Measurements from ENCODE around the gene CYTIP. TPM values are rescaled to one million over a fixed set of nuclear protein-coding genes. Genes with fewer than 3 reads are reported as not detected.

Gene CYTIP
- total RNA-seq, 1 donor from 2014 or later: 0.14 TPM

DNA sequence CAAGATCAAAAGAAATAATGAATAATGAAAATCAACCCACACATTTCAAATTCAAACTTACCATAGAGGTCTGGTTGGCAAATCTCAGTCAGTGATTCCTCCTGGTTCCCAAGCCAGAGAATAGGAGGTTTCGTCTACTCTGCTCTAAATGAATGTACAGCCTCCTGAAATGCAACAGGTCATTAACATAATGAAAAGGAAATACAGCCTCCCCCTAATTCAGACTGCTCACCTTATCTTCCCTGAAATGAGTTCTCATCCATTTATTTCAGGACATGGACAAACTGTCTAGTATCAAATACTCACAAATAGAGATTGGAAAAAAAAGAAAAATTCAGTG lies 43.4 kb upstream of the CYTIP start:
- H3K27ac Mint-ChIP-seq: no peak overlapping the region
- DNase-seq (ENCODE audit: low spot score, unreplicated experiment): no peak
- H3K27me3 Mint-ChIP-seq: no peaks in the 10 kb centered on the region
- H3K4me3 Mint-ChIP-seq (ENCODE audit: low read depth): no peak overlapping the region
- no peaks in the 10 kb centered on the region for H3K36me3 Mint-ChIP-seq (ENCODE audit: insufficient read depth)
- no peaks in the 10 kb centered on the region for H3K9me3 Mint-ChIP-seq (ENCODE audit: low read depth)
- peaks cover 28% of the 10 kb centered on the region for H3K4me1 Mint-ChIP-seq (ENCODE audit: low read depth)
- TF ChIP-seq, protein P1, sequence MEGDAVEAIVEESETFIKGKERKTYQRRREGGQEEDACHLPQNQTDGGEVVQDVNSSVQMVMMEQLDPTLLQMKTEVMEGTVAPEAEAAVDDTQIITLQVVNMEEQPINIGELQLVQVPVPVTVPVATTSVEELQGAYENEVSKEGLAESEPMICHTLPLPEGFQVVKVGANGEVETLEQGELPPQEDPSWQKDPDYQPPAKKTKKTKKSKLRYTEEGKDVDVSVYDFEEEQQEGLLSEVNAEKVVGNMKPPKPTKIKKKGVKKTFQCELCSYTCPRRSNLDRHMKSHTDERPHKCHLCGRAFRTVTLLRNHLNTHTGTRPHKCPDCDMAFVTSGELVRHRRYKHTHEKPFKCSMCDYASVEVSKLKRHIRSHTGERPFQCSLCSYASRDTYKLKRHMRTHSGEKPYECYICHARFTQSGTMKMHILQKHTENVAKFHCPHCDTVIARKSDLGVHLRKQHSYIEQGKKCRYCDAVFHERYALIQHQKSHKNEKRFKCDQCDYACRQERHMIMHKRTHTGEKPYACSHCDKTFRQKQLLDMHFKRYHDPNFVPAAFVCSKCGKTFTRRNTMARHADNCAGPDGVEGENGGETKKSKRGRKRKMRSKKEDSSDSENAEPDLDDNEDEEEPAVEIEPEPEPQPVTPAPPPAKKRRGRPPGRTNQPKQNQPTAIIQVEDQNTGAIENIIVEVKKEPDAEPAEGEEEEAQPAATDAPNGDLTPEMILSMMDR (IDR thresholded peaks at IDR 0.05; ENCODE audit: unreplicated experiment): no peak

- H3K9me3 Mint-ChIP-seq (ENCODE audit: low read depth): no peaks in the 10 kb centered on the region
- H3K27me3 Mint-ChIP-seq: no peaks in the 10 kb centered on the region
- H3K36me3 Mint-ChIP-seq (ENCODE audit: insufficient read depth): no peaks in the 10 kb centered on the region
- H3K4me1 Mint-ChIP-seq (ENCODE audit: low read depth): peaks cover 28% of the 10 kb centered on the region
- no peak overlapping the region for H3K4me3 Mint-ChIP-seq (ENCODE audit: low read depth)
- no peak for DNase-seq (ENCODE audit: low spot score, unreplicated experiment)
- TF ChIP-seq, protein P1 (IDR thresholded peaks at IDR 0.05; ENCODE audit: unreplicated experiment): no peak
- no peak overlapping the region for H3K27ac Mint-ChIP-seq
Measured at GRCh38 chr2:157486596-157487270, 42.8 kb upstream of the CYTIP start.

- DNase-seq (ENCODE audit: low spot score, unreplicated experiment): no peak
- Mint-ChIP-seq H3K27ac (no peak overlapping the region), H3K36me3 (ENCODE audit: insufficient read depth) (no peaks in the 10 kb centered on the region), H3K9me3 (ENCODE audit: low read depth) (no peaks in the 10 kb centered on the region), H3K4me1 (ENCODE audit: low read depth) (no peaks in the 10 kb centered on the region), H3K4me3 (ENCODE audit: low read depth) (no peak overlapping the region), H3K27me3 (no peaks in the 10 kb centered on the region)
- TF ChIP-seq, protein P1 (IDR thresholded peaks at IDR 0.05; ENCODE audit: unreplicated experiment): no peak
Measured at GRCh38 chr2:157480182-157480961, 36.5 kb upstream of the CYTIP start.

DNA sequence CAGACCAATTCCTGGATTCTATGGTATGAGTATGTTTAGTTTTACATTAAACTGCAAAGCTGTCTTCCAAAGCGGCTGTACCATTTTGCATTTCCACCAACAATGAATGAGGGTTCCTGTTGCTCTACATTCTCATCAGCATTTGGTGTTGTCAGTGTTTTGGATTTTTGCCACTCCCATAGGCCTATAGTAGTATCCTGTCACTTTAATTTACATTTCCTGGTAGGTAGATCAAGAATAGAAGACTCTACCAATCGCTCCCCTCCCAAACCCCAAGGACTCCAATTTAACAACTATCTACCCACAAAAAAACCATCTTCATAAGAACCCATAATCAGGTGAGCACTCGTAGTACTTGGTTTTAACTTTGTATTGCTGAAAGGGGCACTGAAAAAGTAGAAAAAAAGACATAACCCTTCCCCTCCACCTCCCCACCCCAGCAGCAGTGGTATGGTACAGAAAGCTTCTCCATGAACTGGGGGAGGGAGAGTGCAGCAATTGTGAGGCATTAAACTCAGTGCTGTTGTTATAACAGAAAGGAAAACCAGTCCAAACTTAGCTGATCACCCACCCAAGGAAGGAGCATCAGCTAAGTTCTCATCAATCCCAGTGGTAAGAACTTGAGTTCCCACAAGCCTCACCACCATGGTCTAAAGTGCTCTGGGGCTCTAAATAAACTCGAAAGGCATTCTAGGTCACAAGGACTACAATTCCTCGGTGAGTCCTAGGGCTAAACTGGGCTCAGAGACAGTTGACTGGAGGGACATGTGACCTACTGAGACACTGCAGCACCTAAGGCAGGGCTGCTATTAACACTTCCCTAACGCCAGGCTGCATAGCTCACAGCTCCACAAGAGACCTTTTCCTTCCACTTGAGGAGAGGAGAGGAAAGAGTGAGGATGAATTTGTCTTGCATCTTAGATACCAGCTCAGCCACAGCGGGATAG lies 35.5 kb upstream of the CYTIP start:
- Mint-ChIP-seq H3K4me3 (ENCODE audit: low read depth) (no peak overlapping the region), H3K27me3 (no peaks in the 10 kb centered on the region), H3K36me3 (ENCODE audit: insufficient read depth) (no peaks in the 10 kb centered on the region), H3K4me1 (ENCODE audit: low read depth) (no peaks in the 10 kb centered on the region), H3K9me3 (ENCODE audit: low read depth) (no peaks in the 10 kb centered on the region), H3K27ac (no peak overlapping the region)
- TF ChIP-seq, protein P1 (IDR thresholded peaks at IDR 0.05; ENCODE audit: unreplicated experiment): no peak
- DNase-seq (ENCODE audit: low spot score, unreplicated experiment): no peak

DNA sequence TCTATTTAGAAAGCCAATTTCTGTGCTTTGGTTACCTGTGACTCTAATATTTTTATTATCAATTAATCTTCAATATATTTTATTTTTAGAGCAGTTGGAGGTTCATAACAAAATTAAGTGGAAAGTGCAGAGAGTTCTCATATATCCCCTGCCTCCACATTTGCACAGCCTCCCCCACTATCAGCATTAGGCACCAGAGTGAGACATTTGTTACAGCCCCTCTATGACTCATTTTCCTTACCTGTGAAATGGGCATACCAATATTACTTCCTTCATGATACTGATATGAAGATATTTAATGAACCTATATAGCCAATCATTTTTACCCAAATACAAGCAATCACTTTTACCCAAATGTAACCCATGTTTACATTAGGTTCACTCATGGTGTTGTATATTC lies 34.0 kb upstream of the CYTIP start:
- Mint-ChIP-seq H3K4me1 (ENCODE audit: low read depth) (no peaks in the 10 kb centered on the region), H3K36me3 (ENCODE audit: insufficient read depth) (no peaks in the 10 kb centered on the region), H3K27ac (no peak overlapping the region), H3K9me3 (ENCODE audit: low read depth) (no peaks in the 10 kb centered on the region), H3K27me3 (no peaks in the 10 kb centered on the region), H3K4me3 (ENCODE audit: low read depth) (no peak overlapping the region)
- DNase-seq (ENCODE audit: low spot score, unreplicated experiment): no peak
- TF ChIP-seq, protein P1 (IDR thresholded peaks at IDR 0.05; ENCODE audit: unreplicated experiment): no peak
